Measurements from ENCODE around the gene BCL10. TPM values are rescaled to one million over a fixed set of nuclear protein-coding genes. Genes with fewer than 3 reads are reported as not detected.

The BCL10 gene
- total and polyA plus RNA-seq, 8 donors = 25.0 to 33.5 (median 30.8) TPM

GRCh38 chr1:85321237-85321964 is 45.0 kb upstream of the BCL10 start:
- no peaks in the 10 kb centered on the region for H3K36me3 ChIP-seq
- no peaks in the 10 kb centered on the region for H3K9me3 ChIP-seq
- H3K4me1 ChIP-seq = peaks cover 5 to 7% of the 10 kb centered on the region in 2 donors
- H3K27ac ChIP-seq = no peak overlapping the region
- ATAC-seq (no peak), DNase-seq (no peak)
- no peaks in the 10 kb centered on the region for H3K27me3 ChIP-seq
- intact Hi-C loops (cut with DNase I) = no loop called here
- no peak overlapping the region for H3K4me3 ChIP-seq
- TF ChIP-seq, protein P1, sequence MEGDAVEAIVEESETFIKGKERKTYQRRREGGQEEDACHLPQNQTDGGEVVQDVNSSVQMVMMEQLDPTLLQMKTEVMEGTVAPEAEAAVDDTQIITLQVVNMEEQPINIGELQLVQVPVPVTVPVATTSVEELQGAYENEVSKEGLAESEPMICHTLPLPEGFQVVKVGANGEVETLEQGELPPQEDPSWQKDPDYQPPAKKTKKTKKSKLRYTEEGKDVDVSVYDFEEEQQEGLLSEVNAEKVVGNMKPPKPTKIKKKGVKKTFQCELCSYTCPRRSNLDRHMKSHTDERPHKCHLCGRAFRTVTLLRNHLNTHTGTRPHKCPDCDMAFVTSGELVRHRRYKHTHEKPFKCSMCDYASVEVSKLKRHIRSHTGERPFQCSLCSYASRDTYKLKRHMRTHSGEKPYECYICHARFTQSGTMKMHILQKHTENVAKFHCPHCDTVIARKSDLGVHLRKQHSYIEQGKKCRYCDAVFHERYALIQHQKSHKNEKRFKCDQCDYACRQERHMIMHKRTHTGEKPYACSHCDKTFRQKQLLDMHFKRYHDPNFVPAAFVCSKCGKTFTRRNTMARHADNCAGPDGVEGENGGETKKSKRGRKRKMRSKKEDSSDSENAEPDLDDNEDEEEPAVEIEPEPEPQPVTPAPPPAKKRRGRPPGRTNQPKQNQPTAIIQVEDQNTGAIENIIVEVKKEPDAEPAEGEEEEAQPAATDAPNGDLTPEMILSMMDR (IDR thresholded peaks at IDR 0.05) = no peak

- Histone ChIP-seq H3K36me3 (no peaks in the 10 kb centered on the region), H3K4me1 (peaks cover 5 to 7% of the 10 kb centered on the region in 2 donors), H3K4me3 (no peak overlapping the region), H3K9me3 (no peaks in the 10 kb centered on the region), H3K27me3 (no peaks in the 10 kb centered on the region), H3K27ac (peak overlapping the region in 1 of 2 donors; percentile 28)
- ATAC-seq (no peak), DNase-seq (no peak)
- TF ChIP-seq, protein P1 (IDR thresholded peaks at IDR 0.05) = no peak
- intact Hi-C loops (cut with DNase I) = no loop called here
Measured at GRCh38 chr1:85320371-85321131, 44.1 kb upstream of the BCL10 start.

DNA sequence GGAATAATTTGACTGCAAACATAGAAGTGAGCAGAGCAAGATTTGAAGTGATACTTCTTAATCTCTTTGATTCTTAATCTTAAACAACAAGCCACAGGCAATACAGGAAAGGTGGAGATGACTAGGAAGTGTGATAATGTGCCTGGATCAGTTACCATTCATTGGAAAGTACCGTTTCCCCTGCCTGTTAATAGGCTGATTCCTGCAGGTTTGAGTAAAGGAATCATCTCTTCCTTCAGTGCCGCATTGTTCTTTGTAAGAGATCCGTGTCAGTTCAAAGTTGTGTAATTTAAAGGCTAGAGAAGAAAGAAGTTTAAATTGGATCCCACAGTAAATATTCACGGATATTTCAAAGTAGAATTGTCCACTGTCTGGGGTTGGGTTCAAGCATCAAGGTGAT is 43.5 kb upstream of the BCL10 start:
- TF ChIP-seq, protein P1 (IDR thresholded peaks at IDR 0.05) = no peak
- Histone ChIP-seq H3K4me3 (no peak overlapping the region), H3K27me3 (no peaks in the 10 kb centered on the region), H3K27ac (no peak overlapping the region), H3K36me3 (no peaks in the 10 kb centered on the region), H3K9me3 (no peaks in the 10 kb centered on the region), H3K4me1 (peaks cover 5 to 7% of the 10 kb centered on the region in 2 donors)
- no peak for ATAC-seq
- DNase-seq = no peak
- intact Hi-C loops (cut with DNase I) = no loop called here

GRCh38 chr1:85319491-85319890 is 43.1 kb upstream of the BCL10 start:
- Histone ChIP-seq H3K9me3 (no peaks in the 10 kb centered on the region), H3K4me3 (no peak overlapping the region), H3K27ac (no peak overlapping the region), H3K4me1 (peaks cover 7 to 8% of the 10 kb centered on the region in 2 donors), H3K36me3 (no peaks in the 10 kb centered on the region), H3K27me3 (no peaks in the 10 kb centered on the region)
- TF ChIP-seq, protein P1 (IDR thresholded peaks at IDR 0.05) = no peak
- no peak for DNase-seq
- no peak for ATAC-seq
- intact Hi-C loops (cut with DNase I) = no loop called here

GRCh38 chr1:85318217-85318616 is 41.8 kb upstream of the BCL10 start:
- H3K36me3 ChIP-seq = no peaks in the 10 kb centered on the region
- no peak for ATAC-seq
- no peak overlapping the region for H3K27ac ChIP-seq
- H3K27me3 ChIP-seq = no peaks in the 10 kb centered on the region
- no peaks in the 10 kb centered on the region for H3K9me3 ChIP-seq
- H3K4me3 ChIP-seq = no peak overlapping the region
- H3K4me1 ChIP-seq = peaks cover 11 to 14% of the 10 kb centered on the region in 2 donors
- no peak for DNase-seq
- intact Hi-C loops (cut with DNase I) = no loop called here
- TF ChIP-seq, protein P1 (IDR thresholded peaks at IDR 0.05) = no peak

Data from left lung (tissue), 10 donors.